PFSK-1 (cell line): ENCODE data around the gene KLHL25.

Experiments used
- FOXP2 ChIP-seq: optimal IDR thresholded peaks from 2 replicates; pipeline ENCODE3; 2011; ENCODE audit warnings: borderline replicate concordance, control low read depth, inconsistent platforms; ENCODE audit not compliant: insufficient read depth; ENCODE audit errors: extremely low read length, extremely low read depth
- POLR2AphosphoS5 ChIP-seq: IDR thresholded peaks from 2 replicates; pipeline ENCODE4 v1.6.1; 2012; ENCODE audit warnings: low read depth, mild to moderate bottlenecking, control low read depth, low read length, moderate library complexity
- REST ChIP-seq, 2 experiments: IDR thresholded peaks; 2 replicates each; pipeline versions ENCODE4 v1.6.1 to v1.8.0; 2011 to 2012; ENCODE audit warnings: low read depth in 2 of 2, low read length in 2 of 2, control low read depth in 1 of 2, inconsistent platforms in 1 of 2, mild to moderate bottlenecking in 1 of 2, moderate library complexity in 1 of 2; ENCODE audit not compliant: insufficient read depth in 1 of 2
- SIN3A ChIP-seq: IDR thresholded peaks from 2 replicates; pipeline ENCODE4 v1.6.1; 2012; ENCODE audit warnings: mild to moderate bottlenecking, low read length, moderate library complexity, borderline replicate concordance; ENCODE audit not compliant: insufficient read depth
- TAF1 ChIP-seq: IDR thresholded peaks from 2 replicates; pipeline ENCODE4 v1.6.1; 2012; ENCODE audit warnings: low read length, control low read depth, borderline replicate concordance; ENCODE audit not compliant: insufficient read depth

GRCh38 chr15:85828126-85828525 is 33.4 kb upstream of the KLHL25 start:
- TF ChIP-seq FOXP2 = no peak
- TF ChIP-seq TAF1 = no peak
- no peak for TF ChIP-seq REST (IDR thresholded peaks at IDR 0.05; ENCODE audit: insufficient read depth in 1 of 2, low read depth in 2 of 2, low read length in 2 of 2)
- no peak for TF ChIP-seq POLR2AphosphoS5
- TF ChIP-seq SIN3A = no peak
